WERI-Rb-1 (cell line): ENCODE results near the gene CYP2A6.
"Not testable (repeated sequence)": the region's sequence is repeated elsewhere in the genome, so short reads cannot be mapped to it uniquely, and the experiment has no call there.

Experiments used
- DNase-seq: peaks from one replicate; pipeline ENCODE4 v3.0.0-alpha.2; 2020
- H3K27ac ChIP-seq: fragments of 250-450 bp; sonication (Bioruptor Pico); 2 replicates; pipeline ENCODE4 v1.5.1; 2020; ENCODE audit warnings: mild to moderate bottlenecking, moderate library complexity
- H3K27me3 ChIP-seq: fragments of 250-450 bp; sonication (Bioruptor Pico); 2 replicates; pipeline ENCODE4 v1.5.1; 2021; ENCODE audit warnings: mild to moderate bottlenecking, low read depth, moderate library complexity; ENCODE audit not compliant: insufficient read depth, severe bottlenecking
- H3K36me3 ChIP-seq: fragments of 250-450 bp; sonication (Bioruptor Pico); 2 replicates; pipeline ENCODE4 v1.5.1; 2020; ENCODE audit warnings: mild to moderate bottlenecking, moderate library complexity
- H3K4me3 ChIP-seq: 2 replicates; pipeline ENCODE4 v1.5.1; 2011; ENCODE audit warnings: low read depth, mild to moderate bottlenecking, control low read depth, low read length
- H3K9me3 ChIP-seq: fragments of 250-450 bp; sonication (Bioruptor Pico); 2 replicates; pipeline ENCODE4 v1.5.1; 2021; ENCODE audit warnings: mild to moderate bottlenecking, moderate library complexity; ENCODE audit not compliant: severe bottlenecking
- CTCF ChIP-seq: IDR thresholded peaks from 2 replicates; pipeline ENCODE4 v1.5.1; 2011; ENCODE audit warnings: low read depth, mild to moderate bottlenecking, control low read depth, inconsistent platforms, low read length

Gene CYP2A6

GRCh38 chr19:40822161-40822560 lies 28.1 kb downstream of the CYP2A6 start:
- H3K27ac ChIP-seq, result 0 out of 2 replicates have a peak overlapping the region, but pooled peaks have one; percentile 0
- TF ChIP-seq CTCF, result no peak
- H3K9me3 ChIP-seq, result no peaks in the 10 kb centered on the region
- H3K36me3 ChIP-seq, result 0 out of 2 replicates have a peak, but pooled peaks cover 2% of the 10 kb centered on the region
- no peaks in the 10 kb centered on the region for H3K27me3 ChIP-seq
- peak; percentile 47 for DNase-seq
- H3K4me3 ChIP-seq, result no peak overlapping the region

- peak; percentile 25; the same call in 1 of the 2 replicates for TF ChIP-seq CTCF
- not testable (repeated sequence) for H3K36me3 ChIP-seq, H3K9me3 ChIP-seq, H3K4me3 ChIP-seq, DNase-seq, H3K27ac ChIP-seq, H3K27me3 ChIP-seq
These were observed 30.6 kb downstream of the CYP2A6 start for GRCh38 chr19:40819479-40820234.

GRCh38 chr19:40818480-40819399 lies 31.5 kb downstream of the CYP2A6 start:
- not testable (repeated sequence) for H3K9me3 ChIP-seq, H3K27me3 ChIP-seq, H3K4me3 ChIP-seq, H3K36me3 ChIP-seq, H3K27ac ChIP-seq
- DNase-seq, result peak; percentile 50
- TF ChIP-seq CTCF, result peak; percentile 16; the same call in 1 of the 2 replicates

GRCh38 chr19:40815223-40815622 lies 35.0 kb downstream of the CYP2A6 start:
- no peak overlapping the region for H3K27ac ChIP-seq
- no peak for TF ChIP-seq CTCF

GRCh38 chr19:40813182-40813581 lies 37.1 kb downstream of the CYP2A6 start:
- Histone ChIP-seq H3K27me3 (no peaks in the 10 kb centered on the region), H3K36me3 (peaks cover 17% of the 10 kb centered on the region), H3K4me3 (no peak overlapping the region), H3K27ac (no peak overlapping the region), H3K9me3 (no peaks in the 10 kb centered on the region)
- no peak for TF ChIP-seq CTCF
- no peak for DNase-seq

More at GRCh38 chr19:40815223-40815622, 35.0 kb downstream of the CYP2A6 start:
- Histone ChIP-seq H3K9me3 (no peaks in the 10 kb centered on the region), H3K27me3 (no peaks in the 10 kb centered on the region), H3K36me3 (no peaks in the 10 kb centered on the region), H3K4me3 (no peak overlapping the region)
- DNase-seq, result peak; percentile 56

GRCh38 chr19:40812571-40812970 lies 37.7 kb downstream of the CYP2A6 start:
- H3K27ac ChIP-seq, DNase-seq, H3K9me3 ChIP-seq, H3K27me3 ChIP-seq, H3K4me3 ChIP-seq: not testable (repeated sequence)
- peaks cover 23% of the 10 kb centered on the region for H3K36me3 ChIP-seq
